Inferior parietal cortex (tissue), 1 donor: ENCODE measurements around the gene PTP4A1.
"Not testable (repeated sequence)": the region's sequence is repeated elsewhere in the genome, so short reads cannot be mapped to it uniquely, and the experiment has no call there.

Experiments
- DNase-seq: peaks from one replicate; pipeline ENCODE4 v3.0.0-alpha.2; 2016; ENCODE audit errors: extremely low spot score

PTP4A1 gene

DNA sequence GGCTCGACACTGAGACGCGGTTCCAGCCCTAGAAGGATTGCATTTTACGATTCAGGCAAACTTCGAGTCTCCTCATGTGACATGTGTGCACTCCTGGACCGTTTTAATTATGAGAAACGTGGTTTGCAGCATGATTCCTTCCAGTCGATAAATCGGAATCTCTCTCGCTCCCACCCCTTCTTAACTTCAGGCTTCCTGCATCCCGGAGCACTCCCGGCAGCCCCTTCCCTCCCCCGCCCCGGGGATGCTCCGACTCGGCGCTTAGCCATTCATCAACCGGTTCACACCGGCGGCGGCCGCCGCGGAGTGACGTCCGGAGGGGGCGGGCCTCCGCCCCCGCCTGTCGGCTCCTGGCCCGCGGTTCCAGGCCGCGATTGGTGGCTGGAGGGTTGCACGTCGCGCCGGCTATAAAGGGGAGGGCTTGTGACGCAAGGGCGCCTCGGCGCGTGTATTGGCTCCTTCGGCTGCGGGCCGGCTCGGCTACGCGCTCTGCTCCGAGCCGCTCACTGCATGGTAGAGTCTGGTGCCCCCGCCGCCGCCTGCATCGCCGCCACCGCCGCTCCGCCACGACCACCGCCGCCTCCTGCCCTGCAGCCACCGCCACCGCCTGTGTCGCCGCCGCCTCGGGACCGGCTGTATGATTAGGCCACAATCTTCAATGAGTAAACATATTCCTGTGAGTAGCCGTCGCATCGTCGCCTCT lies at the start of gene PTP4A1, which contains the start of gene LOC128125822:
Gene PTP4A1 (plus strand): TSS at position 437 of the 703 bp plus-strand sequence. CDS start 4,401 bp downstream, outside the sequence.
Gene LOC128125822 (plus strand): TSS at position 437 of the 703 bp plus-strand sequence.
- DNase-seq: peak; percentile 96

- DNase-seq: not testable (repeated sequence)
These were observed 49.4 kb upstream of the PTP4A1 start for GRCh38 chr6:63522911-63523287.

DNA sequence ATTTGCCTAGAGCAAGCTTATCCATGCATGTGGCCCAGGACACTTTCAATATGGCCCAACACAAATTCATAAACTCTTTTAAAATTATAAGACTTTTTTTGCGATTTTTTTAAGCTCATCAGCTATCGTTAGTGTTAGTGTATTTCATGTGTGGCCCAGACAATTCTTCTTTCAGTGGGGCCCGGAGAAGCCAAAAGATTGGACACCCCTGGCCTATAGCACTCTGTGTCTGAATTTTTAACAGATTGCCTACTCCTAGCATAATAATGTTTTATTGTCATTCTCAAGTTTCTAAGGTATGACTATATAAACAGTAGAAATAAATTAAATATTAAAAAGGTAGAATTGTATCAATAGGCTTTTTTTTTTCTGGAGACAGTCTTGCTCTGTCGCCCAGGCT lies 48.6 kb upstream of the PTP4A1 start:
- DNase-seq: no peak

- no peak for DNase-seq
These were observed 46.9 kb upstream of the PTP4A1 start for GRCh38 chr6:63525186-63525878.

- DNase-seq: no peak
These were observed 45.3 kb upstream of the PTP4A1 start for GRCh38 chr6:63526931-63527330.

DNA sequence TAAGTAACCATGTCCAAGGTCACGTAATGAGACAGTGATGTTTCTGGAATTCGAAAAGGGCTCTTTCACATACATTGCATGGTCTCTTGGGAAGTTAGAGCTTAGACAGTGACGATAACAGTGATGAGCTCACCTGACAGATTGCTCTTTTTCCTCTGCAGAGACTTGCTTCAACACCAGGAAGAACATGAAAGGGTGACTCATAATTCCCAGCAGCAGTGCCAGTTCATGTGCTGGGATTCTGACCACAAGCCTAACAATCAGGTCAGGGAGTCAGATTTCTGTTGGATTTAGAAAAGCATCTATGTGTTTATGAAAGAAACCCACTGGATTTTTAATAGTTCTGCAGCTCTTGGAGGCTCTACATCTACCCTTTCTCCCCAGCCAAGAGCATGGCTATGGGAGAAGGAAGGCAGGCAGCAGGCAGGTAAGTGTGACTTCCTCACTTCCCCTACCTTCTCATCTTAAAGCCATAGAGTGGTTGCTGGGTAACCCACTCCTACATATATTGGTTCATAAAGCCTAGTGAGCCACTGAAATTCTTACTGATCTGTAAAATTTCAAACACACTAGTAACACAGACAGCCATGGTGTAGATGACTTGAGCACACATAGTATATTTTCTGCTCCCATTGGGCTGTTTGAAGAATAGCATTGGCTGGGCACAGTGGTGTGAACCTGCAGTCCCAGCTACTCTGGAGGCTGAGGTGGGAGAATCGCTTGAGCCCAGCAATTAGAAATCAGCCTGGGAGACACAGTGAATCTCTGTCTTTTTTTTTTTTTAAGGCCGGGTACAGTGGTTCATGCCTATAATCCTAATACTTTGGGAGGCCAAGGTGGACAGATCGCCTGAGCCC lies 44.4 kb upstream of the PTP4A1 start:
- no peak for DNase-seq

- DNase-seq: no peak
These were observed 42.8 kb upstream of the PTP4A1 start for GRCh38 chr6:63529498-63529897.

GRCh38 chr6:63530182-63530581 lies 42.1 kb upstream of the PTP4A1 start:
- no peak for DNase-seq

- no peak for DNase-seq
These were observed 41.3 kb upstream of the PTP4A1 start for GRCh38 chr6:63530991-63531390.

- DNase-seq: no peak
These were observed 39.3 kb upstream of the PTP4A1 start for GRCh38 chr6:63533026-63533425.

DNA sequence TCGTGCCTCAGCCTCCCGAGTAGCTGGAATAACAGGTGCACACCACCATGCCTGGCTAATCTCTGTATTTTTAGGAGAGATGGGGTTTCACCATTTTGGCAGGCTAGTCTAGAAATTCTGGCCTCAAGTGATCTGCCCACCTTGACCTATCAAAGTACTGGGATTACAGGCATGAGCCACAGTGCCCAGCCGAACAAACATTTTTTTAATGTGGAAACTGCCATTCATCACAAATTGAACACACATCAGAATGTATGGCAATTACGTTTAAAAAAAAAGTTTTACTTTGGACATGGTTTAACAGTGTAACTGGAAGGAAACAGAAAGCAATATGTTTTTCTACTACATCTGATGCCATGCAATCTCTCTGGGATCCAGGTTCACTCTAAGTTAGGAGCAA lies 38.3 kb upstream of the PTP4A1 start:
- no peak for DNase-seq

DNA sequence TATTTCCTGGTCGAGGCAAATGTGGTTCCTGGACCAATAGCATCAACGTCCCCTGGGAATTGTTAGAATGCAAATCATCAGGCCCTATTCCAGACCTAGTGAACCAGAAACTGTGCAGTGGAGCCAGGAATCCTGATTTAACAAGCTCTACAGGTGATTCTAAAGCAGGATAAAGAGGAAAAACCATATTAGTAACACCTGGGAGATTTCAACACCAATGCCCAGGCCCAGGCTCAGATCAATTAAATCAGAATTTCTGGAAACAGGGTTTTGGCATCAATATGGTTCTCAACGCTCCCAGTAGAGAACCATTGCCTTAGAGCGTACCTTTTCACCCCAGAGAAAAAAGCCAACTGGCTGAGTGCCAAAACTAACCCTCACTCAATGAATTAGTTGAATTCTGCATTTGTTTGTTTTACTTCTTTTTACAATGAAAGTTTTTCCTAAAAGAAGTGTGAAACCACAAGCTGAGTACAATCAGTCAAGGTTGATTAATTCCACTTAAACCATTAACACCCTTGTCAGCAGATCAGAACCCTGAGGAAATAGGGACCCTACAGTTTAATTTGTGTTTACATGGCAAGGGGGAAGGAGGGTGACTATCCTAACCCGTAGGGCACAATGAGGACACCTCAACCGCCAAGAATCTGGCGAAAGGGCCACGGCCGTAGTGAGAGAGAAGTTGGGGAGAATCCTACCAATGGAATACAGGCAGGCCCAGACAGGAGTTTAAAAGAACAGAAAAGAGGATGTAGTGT lies 34.9 kb upstream of the PTP4A1 start:
- DNase-seq: no peak

DNA sequence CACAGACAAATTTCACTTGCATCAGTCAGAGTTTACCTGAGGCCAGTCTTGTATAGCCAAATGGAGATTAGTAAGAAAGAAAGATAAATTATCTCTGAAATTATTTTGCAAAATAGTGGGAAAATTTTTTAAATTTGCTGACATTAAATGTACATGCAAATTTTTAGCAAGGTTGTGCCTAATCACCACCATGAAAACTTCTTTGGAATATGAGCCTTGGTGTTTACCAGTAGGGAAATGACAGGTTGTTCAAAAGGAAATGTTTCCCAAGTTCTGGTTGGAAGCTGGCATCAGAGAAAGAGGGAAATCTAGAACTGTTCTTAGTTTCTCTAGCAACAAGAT lies 34.4 kb upstream of the PTP4A1 start:
- DNase-seq: no peak

DNA sequence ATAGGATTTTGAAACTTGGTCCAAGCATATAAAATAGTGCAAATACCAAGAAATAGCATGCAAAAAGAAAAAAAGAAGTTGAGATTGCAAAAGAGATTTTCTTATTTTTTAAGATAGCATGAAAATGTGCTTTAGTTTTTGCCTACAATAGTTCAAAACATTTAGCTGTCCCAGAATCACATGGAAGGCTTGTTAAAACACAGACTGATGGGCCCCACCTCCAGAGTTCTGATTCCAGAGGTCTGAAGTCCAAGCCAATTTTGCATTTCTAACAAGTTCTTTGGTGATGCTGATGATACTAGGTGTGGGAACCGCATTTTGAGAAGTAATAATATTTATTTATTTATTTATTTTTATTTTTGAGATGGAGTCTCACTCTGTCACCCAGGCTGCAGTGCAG lies 33.7 kb upstream of the PTP4A1 start:
- DNase-seq: no peak

GRCh38 chr6:63543001-63543400 lies 29.3 kb upstream of the PTP4A1 start:
- no peak for DNase-seq

- DNase-seq: no peak
These were observed 28.3 kb upstream of the PTP4A1 start for GRCh38 chr6:63543982-63544381.

DNA sequence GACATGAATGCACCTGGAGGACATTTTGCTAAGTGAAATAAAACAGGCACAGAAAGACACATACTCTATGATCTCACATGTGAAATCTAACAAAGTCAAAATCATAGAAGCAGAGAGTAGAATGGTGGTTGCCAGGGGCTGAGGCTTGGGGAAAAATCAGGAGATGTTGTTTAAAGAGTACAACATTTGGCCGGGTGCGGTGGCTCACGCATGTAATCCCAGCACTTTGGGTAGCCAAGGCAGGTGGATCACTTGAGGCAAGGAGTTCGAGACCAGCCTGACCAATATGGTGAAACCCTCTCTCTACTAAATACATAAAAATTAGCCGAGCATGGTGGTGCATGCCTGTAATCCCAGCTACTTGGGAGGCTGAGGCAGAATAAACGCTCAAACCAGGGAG lies 26.0 kb upstream of the PTP4A1 start:
- no peak for DNase-seq

DNA sequence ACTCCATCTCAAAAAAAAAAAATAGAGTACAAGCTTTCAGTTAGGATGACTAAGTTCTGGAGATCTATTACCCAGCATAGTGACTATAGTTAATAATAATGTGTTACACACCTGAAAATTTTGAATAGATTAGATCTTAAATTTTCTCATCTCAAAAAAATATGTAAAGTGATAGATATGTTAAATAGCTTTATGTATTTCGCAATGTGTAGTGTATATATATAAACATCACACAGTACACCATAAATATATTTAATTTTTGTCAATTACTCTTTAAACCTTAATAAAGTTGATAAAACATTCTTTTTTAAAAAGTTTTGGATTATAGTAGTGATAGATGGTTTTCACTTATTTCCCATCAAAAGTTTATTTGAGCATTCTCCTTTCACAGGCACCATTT lies 25.6 kb upstream of the PTP4A1 start:
- DNase-seq: no peak

DNA sequence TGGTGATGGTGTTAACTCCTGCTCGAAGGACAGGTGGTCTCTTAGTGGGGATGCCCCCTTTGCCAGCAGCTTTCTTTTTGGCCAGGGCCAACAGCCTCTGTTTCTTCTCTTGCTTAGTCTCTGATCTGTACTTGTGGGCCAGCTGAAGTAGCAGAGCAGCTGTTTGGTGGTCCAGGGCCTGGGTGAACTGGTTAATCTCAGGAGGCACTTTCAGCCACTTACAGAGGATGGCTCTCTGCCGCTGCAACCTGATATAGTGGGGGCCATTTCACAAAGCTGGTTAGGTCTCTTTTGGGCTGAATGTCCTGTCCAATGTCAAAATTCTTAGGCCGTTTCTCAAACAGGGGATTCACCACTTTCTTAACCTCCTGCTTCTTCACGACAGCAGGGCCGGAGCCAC lies 23.2 kb upstream of the PTP4A1 start:
- no peak for DNase-seq

DNA sequence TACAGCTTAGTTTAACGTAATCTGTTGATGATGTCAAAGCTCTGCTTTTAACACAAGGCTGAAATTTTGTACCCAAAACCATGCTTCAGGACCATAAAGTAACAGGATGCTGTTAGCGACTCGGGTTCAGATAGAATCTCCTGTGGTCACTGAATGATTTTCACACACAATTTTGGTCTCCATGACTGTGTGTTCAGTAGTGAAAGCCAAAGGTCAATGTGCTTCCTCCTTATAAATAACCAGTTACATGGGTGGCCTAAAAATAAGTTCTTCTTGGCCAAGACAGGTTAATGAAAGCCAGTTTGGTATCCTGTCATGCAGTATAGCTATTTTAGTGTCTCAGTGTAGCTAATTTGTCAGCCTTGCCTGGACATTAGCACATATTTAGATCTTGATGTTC lies 19.1 kb upstream of the PTP4A1 start:
- no peak for DNase-seq

GRCh38 chr6:63553900-63554299 lies 18.4 kb upstream of the PTP4A1 start:
- DNase-seq: no peak

GRCh38 chr6:63554782-63555181 lies 17.5 kb upstream of the PTP4A1 start:
- no peak for DNase-seq
